ENCODE results near the gene MIEF1. TPM values are rescaled to one million over a fixed set of nuclear protein-coding genes. Genes with fewer than 3 reads are reported as not detected.

The MIEF1 gene
- polyA plus RNA-seq, 1 of the 3 experiments (the other 2 are of a cell fraction), result 7.5 TPM

DNA sequence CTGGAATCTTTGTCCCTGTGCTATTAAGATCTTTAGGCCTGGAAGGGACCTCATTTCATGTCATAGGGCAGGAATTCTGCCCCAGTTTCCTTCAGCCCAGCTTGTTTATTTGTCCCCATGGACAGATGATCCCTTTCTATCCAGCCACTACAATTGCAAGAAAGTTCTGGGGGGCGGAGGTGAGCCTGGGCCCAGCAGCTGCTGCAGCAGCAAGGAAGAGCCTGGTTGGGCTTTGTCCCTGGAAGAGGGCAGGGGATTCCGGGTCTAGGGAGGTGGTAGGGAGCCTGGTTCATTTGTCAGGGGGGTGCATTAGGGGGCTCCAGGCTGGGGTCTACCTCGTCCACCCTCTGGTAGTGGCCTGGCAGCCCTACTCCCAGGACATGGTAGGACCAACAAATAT, 52.1 kb downstream of the MIEF1 start:
- H3K9me2 ChIP-seq, result no peaks in the 10 kb centered on the region
- no peaks in the 10 kb centered on the region for H4K20me1 ChIP-seq (ENCODE audit: insufficient read depth)
- H3K4me3 ChIP-seq (ENCODE audit: low read depth in 2 of 2, low read length in 1 of 2), result no peak overlapping the region
- POLR2A ChIA-PET, result no interaction called here
- no peaks in the 10 kb centered on the region for H3K79me2 ChIP-seq (ENCODE audit: insufficient read depth)
- H3K4me1 ChIP-seq (ENCODE audit: control insufficient read depth in 1 of 2, insufficient read depth in 2 of 2, low read depth in 1 of 2, low read length in 1 of 2), result no peaks in the 10 kb centered on the region; a peak in 1 of 4 replicates
- WGBS (ENCODE audit: low lambda C conversion rate), result no CpG with 5 or more reads among the region's 3 CpGs
- H3K4me2 ChIP-seq, result no peak overlapping the region
- H2AFZ ChIP-seq (ENCODE audit: low read depth), result no peak overlapping the region
- DNase-seq, result no peak
- H3K9ac ChIP-seq, result no peak overlapping the region
- no peak overlapping the region for H3K27ac ChIP-seq (ENCODE audit: low read depth in 2 of 2, low read length in 1 of 2)
- H3K27me3 ChIP-seq (ENCODE audit: insufficient read depth), result no peaks in the 10 kb centered on the region; the same call in 1 of the 2 replicates
- H3K9me3 ChIP-seq, result no peaks in the 10 kb centered on the region
- TF ChIP-seq, protein P1, sequence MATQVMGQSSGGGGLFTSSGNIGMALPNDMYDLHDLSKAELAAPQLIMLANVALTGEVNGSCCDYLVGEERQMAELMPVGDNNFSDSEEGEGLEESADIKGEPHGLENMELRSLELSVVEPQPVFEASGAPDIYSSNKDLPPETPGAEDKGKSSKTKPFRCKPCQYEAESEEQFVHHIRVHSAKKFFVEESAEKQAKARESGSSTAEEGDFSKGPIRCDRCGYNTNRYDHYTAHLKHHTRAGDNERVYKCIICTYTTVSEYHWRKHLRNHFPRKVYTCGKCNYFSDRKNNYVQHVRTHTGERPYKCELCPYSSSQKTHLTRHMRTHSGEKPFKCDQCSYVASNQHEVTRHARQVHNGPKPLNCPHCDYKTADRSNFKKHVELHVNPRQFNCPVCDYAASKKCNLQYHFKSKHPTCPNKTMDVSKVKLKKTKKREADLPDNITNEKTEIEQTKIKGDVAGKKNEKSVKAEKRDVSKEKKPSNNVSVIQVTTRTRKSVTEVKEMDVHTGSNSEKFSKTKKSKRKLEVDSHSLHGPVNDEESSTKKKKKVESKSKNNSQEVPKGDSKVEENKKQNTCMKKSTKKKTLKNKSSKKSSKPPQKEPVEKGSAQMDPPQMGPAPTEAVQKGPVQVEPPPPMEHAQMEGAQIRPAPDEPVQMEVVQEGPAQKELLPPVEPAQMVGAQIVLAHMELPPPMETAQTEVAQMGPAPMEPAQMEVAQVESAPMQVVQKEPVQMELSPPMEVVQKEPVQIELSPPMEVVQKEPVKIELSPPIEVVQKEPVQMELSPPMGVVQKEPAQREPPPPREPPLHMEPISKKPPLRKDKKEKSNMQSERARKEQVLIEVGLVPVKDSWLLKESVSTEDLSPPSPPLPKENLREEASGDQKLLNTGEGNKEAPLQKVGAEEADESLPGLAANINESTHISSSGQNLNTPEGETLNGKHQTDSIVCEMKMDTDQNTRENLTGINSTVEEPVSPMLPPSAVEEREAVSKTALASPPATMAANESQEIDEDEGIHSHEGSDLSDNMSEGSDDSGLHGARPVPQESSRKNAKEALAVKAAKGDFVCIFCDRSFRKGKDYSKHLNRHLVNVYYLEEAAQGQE (IDR thresholded peaks at IDR 0.05; ENCODE audit: low read depth, low read length), result no peak
- TF ChIP-seq JUND (IDR thresholded peaks at IDR 0.05) (no peak), FOXM1 (IDR thresholded peaks at IDR 0.05; ENCODE audit: low read depth) (no peak), TAF1 (IDR thresholded peaks at IDR 0.05; ENCODE audit: borderline replicate concordance, low read depth, low read length) (no peak), FOXJ3 (CRISPR knock-in tag; IDR thresholded peaks at IDR 0.05) (no peak), RAD21 (IDR thresholded peaks at IDR 0.05; ENCODE audit: low read length) (no peak), GABPA (IDR thresholded peaks at IDR 0.05; ENCODE audit: low read depth) (no peak), TCF12 (IDR thresholded peaks at IDR 0.05) (no peak), MXI1 (IDR thresholded peaks at IDR 0.05; ENCODE audit: low read depth, low read length) (no peak), CHD2 (IDR thresholded peaks at IDR 0.05; ENCODE audit: low read length, partially characterized antibody) (no peak), RFX5 (IDR thresholded peaks at IDR 0.05; ENCODE audit: low read length) (no peak), YY1 (IDR thresholded peaks at IDR 0.05; ENCODE audit: low read depth) (no peak), EZH2phosphoT487 (IDR thresholded peaks at IDR 0.05; ENCODE audit: borderline replicate concordance, low read depth) (no peak), RCOR1 (IDR thresholded peaks at IDR 0.05; ENCODE audit: low read length) (no peak), EP300 (IDR thresholded peaks at IDR 0.05; ENCODE audit: borderline replicate concordance in 1 of 2, low read depth in 1 of 2, low read length in 1 of 2) (no peak), MEF2A (IDR thresholded peaks at IDR 0.05; ENCODE audit: borderline replicate concordance, low read depth) (no peak)
- TF ChIP-seq, protein P2, sequence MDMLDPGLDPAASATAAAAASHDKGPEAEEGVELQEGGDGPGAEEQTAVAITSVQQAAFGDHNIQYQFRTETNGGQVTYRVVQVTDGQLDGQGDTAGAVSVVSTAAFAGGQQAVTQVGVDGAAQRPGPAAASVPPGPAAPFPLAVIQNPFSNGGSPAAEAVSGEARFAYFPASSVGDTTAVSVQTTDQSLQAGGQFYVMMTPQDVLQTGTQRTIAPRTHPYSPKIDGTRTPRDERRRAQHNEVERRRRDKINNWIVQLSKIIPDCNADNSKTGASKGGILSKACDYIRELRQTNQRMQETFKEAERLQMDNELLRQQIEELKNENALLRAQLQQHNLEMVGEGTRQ (IDR thresholded peaks at IDR 0.05; ENCODE audit: borderline replicate concordance, low read depth, low read length), result no peak
- TF ChIP-seq, protein P3, sequence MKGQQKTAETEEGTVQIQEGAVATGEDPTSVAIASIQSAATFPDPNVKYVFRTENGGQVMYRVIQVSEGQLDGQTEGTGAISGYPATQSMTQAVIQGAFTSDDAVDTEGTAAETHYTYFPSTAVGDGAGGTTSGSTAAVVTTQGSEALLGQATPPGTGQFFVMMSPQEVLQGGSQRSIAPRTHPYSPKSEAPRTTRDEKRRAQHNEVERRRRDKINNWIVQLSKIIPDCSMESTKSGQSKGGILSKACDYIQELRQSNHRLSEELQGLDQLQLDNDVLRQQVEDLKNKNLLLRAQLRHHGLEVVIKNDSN (IDR thresholded peaks at IDR 0.05; ENCODE audit: borderline replicate concordance, low read depth), result no peak
- TF ChIP-seq, protein P4, sequence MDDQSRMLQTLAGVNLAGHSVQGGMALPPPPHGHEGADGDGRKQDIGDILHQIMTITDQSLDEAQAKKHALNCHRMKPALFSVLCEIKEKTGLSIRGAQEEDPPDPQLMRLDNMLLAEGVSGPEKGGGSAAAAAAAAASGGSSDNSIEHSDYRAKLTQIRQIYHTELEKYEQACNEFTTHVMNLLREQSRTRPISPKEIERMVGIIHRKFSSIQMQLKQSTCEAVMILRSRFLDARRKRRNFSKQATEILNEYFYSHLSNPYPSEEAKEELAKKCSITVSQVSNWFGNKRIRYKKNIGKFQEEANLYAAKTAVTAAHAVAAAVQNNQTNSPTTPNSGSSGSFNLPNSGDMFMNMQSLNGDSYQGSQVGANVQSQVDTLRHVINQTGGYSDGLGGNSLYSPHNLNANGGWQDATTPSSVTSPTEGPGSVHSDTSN (IDR thresholded peaks at IDR 0.05), result no peak
- H3K36me3 ChIP-seq (replicated peaks in 1 of 2; ENCODE audit: control insufficient read depth in 1 of 2, insufficient read depth in 2 of 2, low read length in 1 of 2), result no peaks in the 10 kb centered on the region
- no peaks in the 10 kb centered on the region for H3F3A ChIP-seq (replicated peaks; ENCODE audit: insufficient read depth)
- CTCF ChIA-PET, result no interaction called here
